ENCODE results near the gene PDE3A. TPM values are rescaled to one million over a fixed set of nuclear protein-coding genes. Genes with fewer than 3 reads are reported as not detected.
"Not testable (repeated sequence)": the region's sequence is repeated elsewhere in the genome, so short reads cannot be mapped to it uniquely, and the experiment has no call there.

The PDE3A gene
- total RNA-seq = 1 to 10 TPM; 5.5 to 6.2 TPM

GRCh38 chr12:20368114-20368650 lies at the start of gene PDE3A:
PDE3A (plus strand) TSS chr12:20368537; CDS start chr12:20369285, 748 bp downstream.
- H3K9me3 ChIP-seq = no peaks in the 10 kb centered on the region
- no peaks in the 10 kb centered on the region for H3K27me3 ChIP-seq (replicated peaks; ENCODE audit: insufficient read depth)
- peak within 1 kb of the TSS; percentile 72 for H3K27ac ChIP-seq
- DNase-seq (ENCODE audit: low spot score) = peak; percentile 14
- WGBS = 1% methylated on average over 24 of the region's 24 CpGs
- TF ChIP-seq POLR2AphosphoS5 (IDR thresholded peaks at IDR 0.05) (no peak), CTCF (IDR thresholded peaks at IDR 0.05) (no peak), POLR2A (IDR thresholded peaks at IDR 0.05) (no peak)
- no peaks in the 10 kb centered on the region for H3K36me3 ChIP-seq
- no peaks in the 10 kb centered on the region for H3K4me1 ChIP-seq (replicated peaks)
- intact Hi-C loops (cut with DNase I) = loop anchor here (2.0 to 5.0 kb wide), 3 partner anchors 95 to 234 kb away; no protein-coding TSS in a partner anchor
- H3K4me3 ChIP-seq = peak within 1 kb of the TSS; percentile 37 to 44

GRCh38 chr12:20319366-20319765 lies 49.0 kb upstream of the PDE3A start:
- Histone ChIP-seq H3K9me3 (no peaks in the 10 kb centered on the region), H3K4me3 (no peak overlapping the region), H3K27me3 (replicated peaks; ENCODE audit: insufficient read depth) (no peaks in the 10 kb centered on the region), H3K36me3 (no peaks in the 10 kb centered on the region), H3K27ac (no peak overlapping the region), H3K4me1 (replicated peaks) (no peaks in the 10 kb centered on the region)
- no peak for DNase-seq (ENCODE audit: low spot score)
- WGBS = 69% methylated on average over 4 of the region's 4 CpGs
- TF ChIP-seq POLR2AphosphoS5 (IDR thresholded peaks at IDR 0.05) (no peak), CTCF (IDR thresholded peaks at IDR 0.05) (no peak), POLR2A (IDR thresholded peaks at IDR 0.05) (no peak)
- intact Hi-C loops (cut with DNase I) = no loop called here

GRCh38 chr12:20320552-20320951 lies 47.8 kb upstream of the PDE3A start:
- WGBS = 61% methylated on average over 4 of the region's 4 CpGs

DNA sequence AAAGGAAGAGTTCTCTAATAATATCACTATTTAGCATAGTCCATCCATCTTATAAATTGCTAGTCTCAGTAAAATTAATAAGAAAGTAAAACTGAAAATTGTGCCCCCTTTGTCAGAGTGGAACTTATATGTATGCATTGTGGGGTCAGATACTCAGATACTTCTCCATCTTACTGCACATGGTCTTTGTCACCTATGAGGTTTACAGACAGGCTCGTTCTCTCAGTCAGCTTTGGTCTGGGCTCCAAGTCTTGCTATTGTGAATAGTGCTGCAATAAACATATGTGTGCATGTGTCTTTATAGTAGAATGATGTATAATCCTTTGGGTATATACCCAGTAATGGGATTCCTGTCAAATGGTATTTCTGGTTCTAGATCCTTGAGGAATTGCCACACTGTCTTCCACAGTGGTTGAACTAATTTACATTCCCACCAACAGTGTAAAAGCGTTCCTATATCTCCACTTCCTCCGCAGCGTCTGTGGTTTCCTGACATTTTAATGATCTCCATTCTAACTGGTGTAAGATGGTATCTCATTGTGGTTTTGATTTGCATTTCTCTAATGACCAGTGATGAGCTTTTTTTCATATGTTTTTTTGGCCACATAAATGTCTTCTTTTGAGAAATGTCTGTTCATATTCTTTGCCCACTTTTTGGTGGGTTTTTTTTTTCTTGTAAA lies 37.4 kb upstream of the PDE3A start:
- DNase-seq (ENCODE audit: low spot score); intact Hi-C loops (cut with DNase I); H3K27me3 ChIP-seq (replicated peaks; ENCODE audit: insufficient read depth); H3K4me3 ChIP-seq; H3K9me3 ChIP-seq; H3K36me3 ChIP-seq; H3K27ac ChIP-seq; H3K4me1 ChIP-seq (replicated peaks): not testable (repeated sequence)
- 67% methylated on average over 4 of the region's 4 CpGs for WGBS

More at GRCh38 chr12:20320552-20320951, 47.8 kb upstream of the PDE3A start:
- H3K9me3 ChIP-seq = no peaks in the 10 kb centered on the region
- no peaks in the 10 kb centered on the region for H3K36me3 ChIP-seq
- H3K4me3 ChIP-seq = no peak overlapping the region
- no peak overlapping the region for H3K27ac ChIP-seq
- DNase-seq (ENCODE audit: low spot score) = no peak
- intact Hi-C loops (cut with DNase I) = no loop called here
- H3K27me3 ChIP-seq (replicated peaks; ENCODE audit: insufficient read depth) = no peaks in the 10 kb centered on the region
- TF ChIP-seq POLR2AphosphoS5 (IDR thresholded peaks at IDR 0.05) (no peak), CTCF (IDR thresholded peaks at IDR 0.05) (no peak), POLR2A (IDR thresholded peaks at IDR 0.05) (no peak)
- no peaks in the 10 kb centered on the region for H3K4me1 ChIP-seq (replicated peaks)

DNA sequence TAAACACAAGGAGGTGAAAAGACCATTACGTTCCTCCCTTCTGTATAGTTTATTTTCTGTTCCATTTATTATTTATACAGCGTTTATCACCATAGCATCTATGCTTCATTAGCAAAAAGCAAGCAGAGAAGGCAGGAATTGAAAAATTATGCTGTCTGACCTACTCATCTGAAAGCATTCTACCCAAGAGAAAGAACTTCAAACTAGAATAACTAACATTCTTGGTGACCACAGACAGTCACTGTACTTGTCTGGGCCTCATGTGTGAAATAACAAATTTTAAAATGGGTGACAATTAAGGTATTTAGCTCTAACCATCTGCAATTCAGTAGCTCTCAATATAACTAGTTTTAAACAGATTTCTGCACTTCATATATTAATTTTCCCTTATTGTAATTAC lies 29.3 kb upstream of the PDE3A start:
- Histone ChIP-seq H3K27ac (no peak overlapping the region), H3K4me3 (no peak overlapping the region), H3K4me1 (replicated peaks) (no peaks in the 10 kb centered on the region), H3K36me3 (no peaks in the 10 kb centered on the region), H3K9me3 (no peaks in the 10 kb centered on the region), H3K27me3 (replicated peaks; ENCODE audit: insufficient read depth) (no peaks in the 10 kb centered on the region)
- TF ChIP-seq CTCF (IDR thresholded peaks at IDR 0.05) = no peak
- WGBS = 31% methylated on average over 2 of the region's 2 CpGs
- no peak for DNase-seq (ENCODE audit: low spot score)
- intact Hi-C loops (cut with DNase I) = no loop called here

Measured in prostate gland (tissue), 2 donors.